ENCODE data around the gene LRMDA. TPM values are rescaled to one million over a fixed set of nuclear protein-coding genes. Genes with fewer than 3 reads are reported as not detected.

The LRMDA gene
- total RNA-seq, 1 donor from 2014 or later: 0.96 TPM

- intact Hi-C loops (cut with DNase I): no loop called here
- H3K9me3 ChIP-seq: no peaks in the 10 kb centered on the region
- H3K27ac ChIP-seq: no peak overlapping the region
- no peak for DNase-seq (ENCODE audit: low spot score in 2 of 2)
- H3K4me3 ChIP-seq: no peak overlapping the region
- no peak for TF ChIP-seq CTCF (IDR thresholded peaks at IDR 0.05)
- no peaks in the 10 kb centered on the region for H3K27me3 ChIP-seq
- H3K36me3 ChIP-seq: no peaks in the 10 kb centered on the region
- H3K4me1 ChIP-seq: no peaks in the 10 kb centered on the region
Observed at GRCh38 chr10:76168437-76168836, 737.0 kb downstream of the LRMDA start.

GRCh38 chr10:76169246-76169645 is 737.8 kb downstream of the LRMDA start:
- Histone ChIP-seq H3K27me3 (no peaks in the 10 kb centered on the region), H3K4me1 (no peaks in the 10 kb centered on the region), H3K36me3 (no peaks in the 10 kb centered on the region), H3K27ac (no peak overlapping the region), H3K4me3 (no peak overlapping the region), H3K9me3 (no peaks in the 10 kb centered on the region)
- DNase-seq (ENCODE audit: low spot score in 2 of 2): no peak
- intact Hi-C loops (cut with DNase I): no loop called here
- no peak for TF ChIP-seq CTCF (IDR thresholded peaks at IDR 0.05)

DNA sequence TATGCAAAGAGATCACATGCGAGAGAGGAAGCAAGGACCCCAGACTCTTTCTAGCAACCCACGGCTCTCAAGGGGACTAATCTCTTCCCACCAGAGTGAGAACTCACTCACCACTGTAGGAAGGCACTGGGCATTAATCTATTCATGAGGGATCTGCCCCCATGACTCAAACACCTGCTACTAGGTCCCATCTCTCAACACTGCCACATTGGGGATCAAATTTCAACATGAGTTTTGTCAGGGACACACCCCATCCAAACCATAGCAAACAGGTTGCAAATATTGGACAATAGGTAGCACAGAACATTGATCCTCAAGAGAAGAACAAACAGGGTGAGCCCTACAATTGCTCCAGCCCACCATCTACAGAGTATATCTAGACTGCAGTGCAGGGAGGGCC is 740.6 kb downstream of the LRMDA start:
- intact Hi-C loops (cut with DNase I): no loop called here
- no peak for DNase-seq (ENCODE audit: low spot score in 2 of 2)
- no peaks in the 10 kb centered on the region for H3K27me3 ChIP-seq
- no peak overlapping the region for H3K27ac ChIP-seq
- no peak for TF ChIP-seq CTCF (IDR thresholded peaks at IDR 0.05)
- no peaks in the 10 kb centered on the region for H3K36me3 ChIP-seq
- no peaks in the 10 kb centered on the region for H3K4me1 ChIP-seq
- no peaks in the 10 kb centered on the region for H3K9me3 ChIP-seq
- H3K4me3 ChIP-seq: no peak overlapping the region

DNA sequence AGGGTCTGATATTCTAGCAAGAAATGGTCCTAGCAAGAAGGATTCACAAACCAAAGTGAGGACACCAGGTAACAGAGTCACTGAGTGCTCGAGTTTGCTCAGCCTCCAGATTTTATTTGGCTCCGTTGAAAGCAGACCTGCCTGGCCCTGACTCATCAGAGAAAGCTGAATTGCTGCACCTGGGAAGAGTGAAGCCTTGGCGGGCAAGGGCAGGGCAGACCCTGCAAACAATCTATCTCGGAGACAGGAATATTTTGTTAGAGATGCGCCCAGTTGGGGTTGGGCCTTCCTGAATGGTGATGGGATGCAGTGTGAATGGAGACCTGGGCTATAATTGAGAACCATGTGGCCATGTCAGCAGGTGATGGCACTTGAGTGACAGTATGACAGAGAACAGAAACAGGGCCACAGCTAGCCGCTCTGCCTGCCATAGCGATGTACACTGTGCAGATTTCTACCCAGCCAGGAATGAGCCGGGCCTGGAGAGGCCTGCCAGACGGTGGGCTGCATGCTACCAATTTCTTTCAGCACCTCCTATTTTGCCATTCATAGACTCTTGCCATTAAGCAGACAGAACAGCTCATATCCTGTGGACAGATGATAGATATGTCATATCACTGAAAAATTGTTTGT is 744.2 kb downstream of the LRMDA start:
- H3K4me3 ChIP-seq: no peak overlapping the region
- TF ChIP-seq CTCF (IDR thresholded peaks at IDR 0.05): no peak
- H3K9me3 ChIP-seq: no peaks in the 10 kb centered on the region
- no peak overlapping the region for H3K27ac ChIP-seq
- no peaks in the 10 kb centered on the region for H3K27me3 ChIP-seq
- intact Hi-C loops (cut with DNase I): no loop called here
- H3K4me1 ChIP-seq: no peaks in the 10 kb centered on the region
- DNase-seq (ENCODE audit: low spot score in 2 of 2): no peak
- no peaks in the 10 kb centered on the region for H3K36me3 ChIP-seq

GRCh38 chr10:76176166-76176550 is 744.7 kb downstream of the LRMDA start:
- Histone ChIP-seq H3K36me3 (no peaks in the 10 kb centered on the region), H3K9me3 (no peaks in the 10 kb centered on the region), H3K27me3 (no peaks in the 10 kb centered on the region), H3K27ac (no peak overlapping the region), H3K4me1 (peaks cover 0 to 4% of the 10 kb centered on the region in 2 donors), H3K4me3 (no peak overlapping the region)
- no peak for TF ChIP-seq CTCF (IDR thresholded peaks at IDR 0.05)
- DNase-seq (ENCODE audit: low spot score in 2 of 2): no peak
- intact Hi-C loops (cut with DNase I): no loop called here

DNA sequence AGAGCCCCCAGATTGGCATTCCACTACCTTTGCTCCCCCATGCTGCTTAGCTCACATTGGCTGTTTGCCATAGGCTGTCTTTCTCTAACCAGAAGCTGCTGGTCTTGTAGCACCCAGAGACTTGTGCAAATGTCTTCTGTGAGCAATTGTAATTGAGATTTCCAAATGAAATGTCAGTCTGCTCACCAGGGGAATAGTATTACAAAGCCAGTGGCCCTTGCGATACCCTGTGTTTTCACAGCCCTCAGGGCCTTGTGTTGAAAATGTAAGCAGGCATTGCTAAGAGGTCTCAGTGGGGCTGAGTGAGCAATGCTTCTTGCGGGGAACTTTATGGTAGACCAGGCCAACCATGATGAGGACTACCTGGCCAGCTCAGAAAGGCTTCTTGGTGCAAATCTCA is 746.5 kb downstream of the LRMDA start:
- intact Hi-C loops (cut with DNase I): no loop called here
- Histone ChIP-seq H3K4me1 (peaks cover 0 to 14% of the 10 kb centered on the region in 2 donors), H3K36me3 (no peaks in the 10 kb centered on the region), H3K4me3 (no peak overlapping the region), H3K27me3 (no peaks in the 10 kb centered on the region), H3K27ac (no peak overlapping the region), H3K9me3 (no peaks in the 10 kb centered on the region)
- DNase-seq (ENCODE audit: low spot score in 2 of 2): no peak
- TF ChIP-seq CTCF (IDR thresholded peaks at IDR 0.05): no peak

Measured in ascending aorta (tissue), 2 donors.